OCI-LY3 (cell line): ENCODE results near the gene COPS7A.

Source experiments
- H2AFZ ChIP-seq: fragments of 200-600, 300-600 bp; shearing (Covaris generic); 2 replicates; pipeline ENCODE4 v1.6.0; 2014; ENCODE audit warnings: antibody characterized with exemption, low read depth, low read length
- H3K27ac ChIP-seq: fragments of 200-600, 300-600 bp; sonication (generic); 2 replicates; pipeline ENCODE4 v1.5.1; 2014; ENCODE audit warnings: mild to moderate bottlenecking, low read length, moderate library complexity, mixed read lengths
- H3K27me3 ChIP-seq: fragments of 200-600, 300-600 bp; sonication (generic); 2 replicates; pipeline ENCODE4 v1.6.1; 2014; ENCODE audit warnings: low read depth, low read length, mixed read lengths
- H3K36me3 ChIP-seq: fragments of 200-600, 300-600 bp; sonication (generic); replicated peaks from 2 replicates; pipeline ENCODE3; 2014; ENCODE audit warnings: low read depth, low read length, mixed read lengths
- H3K4me1 ChIP-seq: fragments of 300-600, 200-600 bp; sonication (generic); 2 replicates; pipeline ENCODE4 v1.6.1; 2014; ENCODE audit warnings: low read length, mixed read lengths
- H3K4me2 ChIP-seq: fragments of 200-600, 300-600 bp; sonication (generic); 2 replicates; pipeline ENCODE4 v1.6.1; 2014; ENCODE audit warnings: low read length, mixed read lengths
- H3K4me3 ChIP-seq: fragments of 300-600, 200-600 bp; sonication (generic); 2 replicates; pipeline ENCODE4 v1.5.1; 2014; ENCODE audit warnings: antibody characterized with exemption, mild to moderate bottlenecking, low read length, moderate library complexity
- H3K79me2 ChIP-seq: fragments of 300-600, 200-600 bp; shearing (Covaris generic); 2 replicates; pipeline ENCODE4 v1.6.1; 2014; ENCODE audit warnings: mild to moderate bottlenecking, low read length, mixed read lengths
- H3K9ac ChIP-seq: fragments of 300-600, 200-600 bp; shearing (Covaris generic); 2 replicates; pipeline ENCODE4 v1.6.0; 2014; ENCODE audit warnings: mild to moderate bottlenecking, low read length, moderate library complexity
- H3K9me3 ChIP-seq: fragments of 200-600, 300-600 bp; shearing (Covaris generic); 2 replicates; pipeline ENCODE4 v1.6.1; 2014; ENCODE audit warnings: low read length, mixed read lengths; ENCODE audit not compliant: insufficient read depth
- H4K20me1 ChIP-seq: fragments of 200-600, 300-600 bp; sonication (generic); 2 replicates; pipeline ENCODE4 v1.6.1; 2016; ENCODE audit warnings: low read length, mixed read lengths; ENCODE audit not compliant: insufficient read depth
- EZH2phosphoT487 ChIP-seq: fragments of 200-600 bp; shearing (Covaris generic); IDR thresholded peaks from 2 replicates; pipeline ENCODE4 v1.6.1; 2018; ENCODE audit warnings: antibody characterized with exemption, mixed run types, low read depth
- TF ChIP-seq, protein P1 (sequence below): fragments of 200-600, 300-600 bp; sonication (generic); IDR thresholded peaks from 2 replicates; pipeline ENCODE4 v1.5.1; 2014; ENCODE audit warnings: antibody characterized with exemption, low read length, low read depth

Gene COPS7A

DNA sequence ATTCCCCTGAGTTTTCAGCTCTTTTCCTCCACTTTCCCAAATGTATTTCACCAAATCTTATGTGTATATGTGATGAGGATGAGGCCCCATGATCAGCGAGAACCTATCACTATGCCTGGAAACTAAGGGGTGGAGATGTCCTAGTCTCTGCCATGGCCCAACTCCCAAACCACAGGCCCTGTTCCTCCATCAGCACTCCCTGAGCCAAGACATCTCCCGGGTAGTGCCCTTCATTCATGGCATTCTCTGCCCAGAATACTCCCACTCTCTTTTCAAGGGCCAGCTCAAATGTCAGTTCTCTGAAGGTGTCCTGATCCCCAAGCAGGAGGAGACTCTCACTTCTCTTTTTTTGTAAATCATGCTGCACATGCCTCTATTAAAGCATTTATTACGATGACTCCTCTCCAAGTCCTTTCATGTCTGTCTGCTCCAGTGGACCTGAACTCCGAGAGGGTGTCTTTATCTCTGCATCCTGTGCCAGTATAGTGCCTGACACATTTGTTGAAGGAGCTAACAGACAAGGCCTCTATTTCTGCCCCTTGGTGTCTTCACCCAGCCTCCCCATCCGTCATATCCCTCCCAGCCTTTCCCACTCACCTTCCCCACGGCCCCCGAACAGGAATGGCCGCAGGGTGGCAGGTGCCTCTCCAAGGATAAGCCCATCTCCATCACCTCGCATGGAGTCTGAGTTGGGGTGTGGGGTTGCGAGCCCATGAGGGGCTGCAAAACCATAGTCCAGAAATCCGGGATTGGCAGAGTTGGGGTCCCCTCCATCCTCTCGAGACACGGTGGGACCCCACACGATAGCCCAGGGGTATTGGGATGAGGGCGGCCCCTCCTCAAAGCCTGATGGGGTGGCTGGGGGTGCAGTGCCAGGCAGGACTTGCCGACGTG lies 26.9 kb upstream of the COPS7A start:
- Histone ChIP-seq H3K4me3 (0 out of 2 replicates have a peak overlapping the region, but pooled peaks have one; percentile 1), H3K27ac (no peak overlapping the region), H3K9ac (no peak overlapping the region), H3K27me3 (no peaks in the 10 kb centered on the region), H3K36me3 (no peaks in the 10 kb centered on the region), H4K20me1 (no peaks in the 10 kb centered on the region), H3K79me2 (no peaks in the 10 kb centered on the region), H3K4me2 (peak overlapping the region; percentile 42), H2AFZ (peak overlapping the region; percentile 3; the same call in 1 of the 2 replicates), H3K4me1 (peaks cover 25% of the 10 kb centered on the region), H3K9me3 (no peaks in the 10 kb centered on the region)
- TF ChIP-seq, protein P1, sequence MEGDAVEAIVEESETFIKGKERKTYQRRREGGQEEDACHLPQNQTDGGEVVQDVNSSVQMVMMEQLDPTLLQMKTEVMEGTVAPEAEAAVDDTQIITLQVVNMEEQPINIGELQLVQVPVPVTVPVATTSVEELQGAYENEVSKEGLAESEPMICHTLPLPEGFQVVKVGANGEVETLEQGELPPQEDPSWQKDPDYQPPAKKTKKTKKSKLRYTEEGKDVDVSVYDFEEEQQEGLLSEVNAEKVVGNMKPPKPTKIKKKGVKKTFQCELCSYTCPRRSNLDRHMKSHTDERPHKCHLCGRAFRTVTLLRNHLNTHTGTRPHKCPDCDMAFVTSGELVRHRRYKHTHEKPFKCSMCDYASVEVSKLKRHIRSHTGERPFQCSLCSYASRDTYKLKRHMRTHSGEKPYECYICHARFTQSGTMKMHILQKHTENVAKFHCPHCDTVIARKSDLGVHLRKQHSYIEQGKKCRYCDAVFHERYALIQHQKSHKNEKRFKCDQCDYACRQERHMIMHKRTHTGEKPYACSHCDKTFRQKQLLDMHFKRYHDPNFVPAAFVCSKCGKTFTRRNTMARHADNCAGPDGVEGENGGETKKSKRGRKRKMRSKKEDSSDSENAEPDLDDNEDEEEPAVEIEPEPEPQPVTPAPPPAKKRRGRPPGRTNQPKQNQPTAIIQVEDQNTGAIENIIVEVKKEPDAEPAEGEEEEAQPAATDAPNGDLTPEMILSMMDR, result no peak
- no peak for TF ChIP-seq EZH2phosphoT487

DNA sequence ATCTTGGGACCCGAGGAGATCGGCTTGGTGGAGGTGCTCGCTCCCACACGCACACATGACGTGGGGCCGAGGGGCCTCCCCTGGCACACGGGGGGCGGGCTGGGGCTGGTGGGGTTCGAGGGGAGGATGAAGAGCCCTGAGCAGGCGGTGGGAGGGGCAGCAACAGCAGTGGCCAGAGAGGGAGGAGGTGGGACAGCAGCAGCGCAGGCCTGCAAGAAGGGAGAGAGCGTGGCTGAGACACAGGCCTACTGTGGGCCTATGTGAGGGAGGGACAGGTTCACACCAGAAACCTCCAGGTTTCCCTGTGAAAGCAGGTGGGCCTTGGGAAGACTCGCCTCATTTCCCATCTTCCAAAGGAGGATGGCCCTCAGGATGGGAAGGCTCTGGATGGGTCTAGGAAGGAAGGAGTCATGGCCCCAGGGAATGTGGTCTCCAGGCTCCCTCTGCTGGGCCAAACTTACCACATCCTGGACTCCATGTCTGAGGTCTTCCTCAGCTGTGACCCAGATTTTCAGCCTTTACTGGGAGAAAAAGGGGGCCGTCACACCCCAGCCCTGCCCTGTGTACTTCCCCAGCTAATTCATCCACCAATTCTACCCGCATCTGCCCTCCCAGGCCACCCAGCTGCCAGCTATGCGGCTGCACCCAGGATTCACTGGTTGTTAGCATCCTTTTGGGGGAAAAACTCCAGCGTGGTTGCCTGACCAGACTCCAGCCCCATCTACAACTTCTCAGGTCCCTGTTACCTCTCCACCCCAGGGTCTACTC lies 26.1 kb upstream of the COPS7A start:
- TF ChIP-seq EZH2phosphoT487, result no peak
- TF ChIP-seq, protein P1, result peak; percentile 58

GRCh38 chr12:6698352-6699046 lies 25.3 kb upstream of the COPS7A start:
- H3K9me3 ChIP-seq, result no peaks in the 10 kb centered on the region
- peaks cover 25% of the 10 kb centered on the region for H3K4me1 ChIP-seq
- H3K4me2 ChIP-seq, result no peak overlapping the region
- no peaks in the 10 kb centered on the region for H3K79me2 ChIP-seq
- no peak overlapping the region for H3K9ac ChIP-seq
- no peaks in the 10 kb centered on the region for H3K36me3 ChIP-seq
- no peaks in the 10 kb centered on the region for H4K20me1 ChIP-seq
- no peak overlapping the region for H3K4me3 ChIP-seq
- H2AFZ ChIP-seq, result no peak overlapping the region
- H3K27ac ChIP-seq, result no peak overlapping the region
- H3K27me3 ChIP-seq, result 0 out of 2 replicates have a peak, but pooled peaks cover under 1% of the 10 kb centered on the region
- TF ChIP-seq EZH2phosphoT487, result no peak
- TF ChIP-seq, protein P1, result no peak

More for the DNA sequence above, 26.1 kb upstream of the COPS7A start:
- no peaks in the 10 kb centered on the region for H3K79me2 ChIP-seq
- no peaks in the 10 kb centered on the region for H4K20me1 ChIP-seq
- H3K27ac ChIP-seq, result no peak overlapping the region
- peak overlapping the region; percentile 42; the same call in 1 of the 2 replicates for H3K4me2 ChIP-seq
- H3K36me3 ChIP-seq, result no peaks in the 10 kb centered on the region
- H3K4me3 ChIP-seq, result no peak overlapping the region
- peaks cover 25% of the 10 kb centered on the region for H3K4me1 ChIP-seq
- no peaks in the 10 kb centered on the region for H3K27me3 ChIP-seq
- H3K9me3 ChIP-seq, result no peaks in the 10 kb centered on the region
- H3K9ac ChIP-seq, result no peak overlapping the region
- H2AFZ ChIP-seq, result no peak overlapping the region; the same call in 1 of the 2 replicates
